AG04450 (cell line): ENCODE measurements around the gene NPRL2. TPM values are rescaled to one million over a fixed set of nuclear protein-coding genes. Genes with fewer than 3 reads are reported as not detected.
A peak's percentile ranks its signal among the peaks of the same experiment; 100 is the strongest.

Experiments used
- CTCF ChIA-PET: fragments of 300-600, 350-600 bp; formaldehyde crosslinking; extraction: SDS; loops from one replicate; lab custom pipeline; 2022; ENCODE audit warnings: antibody characterized with exemption, inconsistent platforms; lab: Charles Lee
- POLR2A ChIA-PET: fragments of 350-600 bp; formaldehyde crosslinking; extraction: SDS; loops from one replicate; lab custom pipeline; 2021; ENCODE audit warnings: antibody characterized with exemption, inconsistent platforms; lab: Yijun Ruan, JAX
- DNase-seq: peaks from one replicate; pipeline ENCODE4 v3.0.0-alpha.2; 2011; ENCODE audit warnings: low read depth, low spot score
- H3K27ac ChIP-seq: one replicate; pipeline ENCODE4 v1.5.1; 2012; ENCODE audit warnings: low read depth, low read length, control low read depth
- H3K27me3 ChIP-seq: one replicate; pipeline ENCODE4 v1.6.0; 2012; ENCODE audit warnings: low read length; ENCODE audit not compliant: control insufficient read depth, insufficient read depth
- H3K4me3 ChIP-seq: 2 replicates; pipeline ENCODE4 v1.5.1; 2011; ENCODE audit warnings: mild to moderate bottlenecking, low read depth, low read length, control low read depth
- H3K9me3 ChIP-seq: 2 replicates; pipeline ENCODE4 v1.5.1; 2012; ENCODE audit warnings: low read length; ENCODE audit not compliant: control insufficient read depth, insufficient read depth
- polyA plus RNA-seq: library from polyadenylated mRNA; depleted of rRNA; stranded (reverse); fragments of >200 nt; gene quantifications from 2 replicates; pipeline ENCODE4 v1.2.3, GENCODE V29; 2011
- TF ChIP-seq, protein P1 (sequence below): IDR thresholded peaks from 2 replicates; pipeline ENCODE4 v1.5.1; 2011; ENCODE audit warnings: low read depth, low read length, control low read depth, inconsistent platforms

NPRL2 gene
- polyA plus RNA-seq, 1 experiment, result 25.6 TPM

DNA sequence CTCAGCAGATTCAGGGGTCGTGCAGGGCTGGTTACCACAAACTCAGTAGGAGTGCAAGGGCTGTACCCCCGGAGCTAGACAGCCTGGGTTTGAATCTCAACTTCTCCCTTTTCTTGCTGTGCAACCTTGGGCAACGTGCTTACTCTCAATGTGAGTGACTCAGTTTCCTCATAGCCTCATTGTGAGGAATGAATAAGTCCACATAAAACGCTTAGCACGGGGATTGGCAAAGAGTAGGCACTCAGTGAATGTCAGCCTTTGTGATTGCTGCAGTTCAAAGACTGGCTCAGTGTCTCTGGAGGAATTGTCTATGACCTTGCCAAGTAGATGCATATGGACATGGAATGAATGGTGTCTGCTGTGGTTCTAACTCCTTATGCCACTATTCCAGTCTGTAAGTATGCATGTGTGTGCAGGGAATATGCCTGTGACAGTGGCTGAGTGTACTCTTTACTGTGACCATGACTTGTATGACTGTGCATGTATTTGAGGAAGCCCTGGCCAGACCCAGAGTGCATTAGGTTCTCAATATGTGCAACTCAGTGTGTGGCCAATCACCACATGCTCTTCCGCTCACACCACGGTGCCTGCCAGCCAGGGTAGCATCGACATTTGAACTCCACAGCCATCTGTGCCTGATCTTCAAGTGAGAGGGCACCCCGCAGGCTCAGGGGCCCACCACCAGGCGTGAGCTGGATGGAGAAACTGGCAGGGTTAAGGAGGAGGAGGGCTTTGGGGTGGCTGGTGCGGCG, 50.5 kb downstream of the NPRL2 start:
- Histone ChIP-seq H3K27me3 (no peaks in the 10 kb centered on the region), H3K9me3 (no peaks in the 10 kb centered on the region; the same call in 1 of the 2 replicates), H3K27ac (peak overlapping the region; percentile 25), H3K4me3 (peak overlapping the region; percentile 66)
- TF ChIP-seq, protein P1, sequence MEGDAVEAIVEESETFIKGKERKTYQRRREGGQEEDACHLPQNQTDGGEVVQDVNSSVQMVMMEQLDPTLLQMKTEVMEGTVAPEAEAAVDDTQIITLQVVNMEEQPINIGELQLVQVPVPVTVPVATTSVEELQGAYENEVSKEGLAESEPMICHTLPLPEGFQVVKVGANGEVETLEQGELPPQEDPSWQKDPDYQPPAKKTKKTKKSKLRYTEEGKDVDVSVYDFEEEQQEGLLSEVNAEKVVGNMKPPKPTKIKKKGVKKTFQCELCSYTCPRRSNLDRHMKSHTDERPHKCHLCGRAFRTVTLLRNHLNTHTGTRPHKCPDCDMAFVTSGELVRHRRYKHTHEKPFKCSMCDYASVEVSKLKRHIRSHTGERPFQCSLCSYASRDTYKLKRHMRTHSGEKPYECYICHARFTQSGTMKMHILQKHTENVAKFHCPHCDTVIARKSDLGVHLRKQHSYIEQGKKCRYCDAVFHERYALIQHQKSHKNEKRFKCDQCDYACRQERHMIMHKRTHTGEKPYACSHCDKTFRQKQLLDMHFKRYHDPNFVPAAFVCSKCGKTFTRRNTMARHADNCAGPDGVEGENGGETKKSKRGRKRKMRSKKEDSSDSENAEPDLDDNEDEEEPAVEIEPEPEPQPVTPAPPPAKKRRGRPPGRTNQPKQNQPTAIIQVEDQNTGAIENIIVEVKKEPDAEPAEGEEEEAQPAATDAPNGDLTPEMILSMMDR, result no peak
- POLR2A ChIA-PET, result interaction anchor here (0.5 to 1.3 kb wide), 9 partner anchors 15 to 1272 kb away, joined by 3 to 5 read pairs (median 4); partner anchors contain the start of genes CYB561D2, GNAI2 and NPRL2
- DNase-seq, result no peak
- CTCF ChIA-PET, result interaction anchor here (1.4 to 1.5 kb wide), 2 partner anchors 24 to 54 kb away, joined by 5 to 10 read pairs; no protein-coding TSS in a partner anchor

DNA sequence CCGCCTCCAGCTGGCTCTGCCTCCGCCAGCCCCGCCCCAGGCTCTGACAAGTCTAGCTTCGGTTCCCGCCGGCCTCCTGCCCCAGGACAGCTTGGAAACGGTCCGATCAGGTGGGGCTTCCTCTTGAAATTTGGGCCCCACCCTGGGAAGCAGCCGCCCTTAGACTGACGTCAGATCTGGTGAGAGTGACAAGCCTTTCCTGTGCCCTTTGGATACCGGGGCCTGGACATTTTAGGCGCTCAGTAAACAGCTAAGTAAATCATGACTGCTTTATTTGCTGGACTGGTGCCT, 51.0 kb downstream of the NPRL2 start:
- ChIA-PET POLR2A (interaction anchor here (0.5 to 1.3 kb wide), 9 partner anchors 16 to 1273 kb away, joined by 3 to 5 read pairs (median 4); partner anchors contain the start of genes CYB561D2, GNAI2 and NPRL2), CTCF (interaction anchor here (1.4 to 1.5 kb wide), 2 partner anchors 25 to 53 kb away, joined by 5 to 10 read pairs; no protein-coding TSS in a partner anchor)
- Histone ChIP-seq H3K9me3 (no peaks in the 10 kb centered on the region; the same call in 1 of the 2 replicates), H3K27me3 (no peaks in the 10 kb centered on the region), H3K27ac (peak overlapping the region; percentile 25), H3K4me3 (peak overlapping the region; percentile 66)
- no peak for DNase-seq
- TF ChIP-seq, protein P1, result no peak

DNA sequence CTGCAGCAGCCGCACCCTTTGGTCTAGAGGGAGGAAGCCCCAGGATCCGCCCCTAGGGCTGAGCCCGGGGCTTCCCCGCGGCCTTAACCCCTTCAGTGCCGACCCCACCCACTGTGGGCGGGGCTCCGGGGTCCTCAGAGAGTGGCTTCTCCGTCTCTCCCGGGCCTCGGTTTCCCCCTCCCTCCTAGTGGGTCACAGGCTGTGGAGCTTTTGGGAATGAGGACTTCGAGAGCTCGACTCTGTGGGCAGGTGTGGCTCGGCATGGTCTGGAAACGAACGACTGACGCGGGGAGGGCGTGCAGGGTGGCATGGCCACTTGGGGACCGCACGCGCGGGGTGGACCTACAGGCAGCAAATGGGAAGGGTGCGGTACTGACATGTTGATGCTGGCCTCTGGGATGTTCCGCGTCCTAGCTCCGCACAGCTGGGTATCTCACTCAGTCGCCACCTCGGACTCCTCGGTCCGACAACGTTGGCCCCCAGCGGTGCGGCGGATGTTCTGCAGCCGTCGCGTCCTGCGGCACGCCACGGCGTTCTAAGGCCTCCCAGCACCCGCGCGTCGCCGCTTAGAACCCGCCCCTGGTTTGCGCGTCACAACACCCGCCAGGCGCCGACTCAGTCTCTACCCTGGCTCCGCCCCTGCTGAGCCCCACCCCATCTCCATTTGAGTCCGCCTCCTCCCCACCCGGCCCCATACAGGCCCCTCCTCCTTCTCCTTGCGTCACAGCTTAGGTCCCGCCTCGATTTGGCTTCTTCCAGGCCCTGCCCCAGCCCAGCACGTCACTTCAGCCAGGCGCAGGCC, 51.5 kb downstream of the NPRL2 start, which contains the start of the genes HYAL3 and NAA80:
TSS of gene HYAL3 (minus strand) at position 570 of the 802 bp plus-strand sequence. CDS start 3,803 bp downstream, outside the sequence.
TSS of gene NAA80 (minus strand) at position 570 of the 802 bp plus-strand sequence. CDS start 1,942 bp downstream, outside the sequence.
- ChIA-PET POLR2A (interaction anchor here (0.5 to 1.3 kb wide), 11 partner anchors 11 to 1273 kb away, joined by 3 to 5 read pairs (median 4); partner anchors contain the start of genes CYB561D2, GNAI2 and NPRL2), CTCF (interaction anchor here (1.4 to 1.5 kb wide), 2 partner anchors 25 to 53 kb away, joined by 5 to 10 read pairs; no protein-coding TSS in a partner anchor)
- Histone ChIP-seq H3K4me3 (peak within 1 kb of the TSS; percentile 74), H3K27me3 (no peaks in the 10 kb centered on the region), H3K9me3 (no peaks in the 10 kb centered on the region; the same call in 1 of the 2 replicates), H3K27ac (peak within 1 kb of the TSS; percentile 62)
- DNase-seq, result peak; percentile 99
- TF ChIP-seq, protein P1, result peak; percentile 27

DNA sequence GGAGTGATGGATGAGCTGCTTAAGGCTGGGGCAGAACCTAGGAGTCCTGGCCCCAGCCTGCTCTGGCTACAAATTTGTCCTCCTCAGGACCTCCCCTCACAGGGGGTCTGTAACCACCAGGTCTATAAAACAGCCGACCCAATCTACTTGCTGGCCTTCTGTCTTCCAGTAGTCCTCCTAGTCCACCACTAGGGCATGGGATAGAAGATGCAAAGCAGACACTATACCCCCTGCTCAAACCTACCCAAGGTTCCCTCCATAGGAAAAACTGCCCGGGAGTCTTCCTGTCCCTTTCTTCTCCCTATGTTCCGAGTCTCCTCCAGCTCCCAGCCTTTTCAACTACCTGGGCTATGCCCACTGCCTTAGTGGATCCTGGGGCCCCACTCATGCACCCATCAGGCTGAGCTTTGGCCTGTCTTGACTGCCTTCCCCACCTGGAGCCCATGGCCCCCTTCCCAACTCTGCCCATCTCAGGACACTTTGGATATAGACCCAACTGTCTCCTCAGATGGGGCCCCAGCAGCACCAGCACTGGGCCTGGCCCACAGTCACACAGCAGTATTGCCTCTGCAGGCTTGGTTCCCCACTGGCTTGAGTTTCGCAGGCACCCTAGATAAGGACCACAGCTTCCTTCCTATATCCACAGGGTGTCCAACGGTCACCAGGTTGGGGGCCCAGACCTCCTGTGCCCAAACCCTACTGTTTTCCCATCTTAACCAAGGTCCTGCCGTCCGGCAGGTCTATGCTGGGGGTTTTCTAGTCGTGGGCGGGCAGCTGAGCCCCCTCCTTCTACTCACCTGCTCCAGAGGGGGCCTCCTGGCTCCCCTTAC, 52.5 kb downstream of the NPRL2 start:
- H3K4me3 ChIP-seq, result peak overlapping the region; percentile 74
- no peaks in the 10 kb centered on the region for H3K27me3 ChIP-seq
- H3K27ac ChIP-seq, result peak overlapping the region; percentile 62
- no peaks in the 10 kb centered on the region; the same call in 1 of the 2 replicates for H3K9me3 ChIP-seq
- TF ChIP-seq, protein P1, result 0 out of 2 replicates have a peak, but pooled peaks have one; percentile 20
- POLR2A ChIA-PET, result interaction anchor here (1.0 kb wide), 1 partner anchor 10 kb away, joined by 3 read pairs; no protein-coding TSS in a partner anchor
- CTCF ChIA-PET, result interaction anchor here (1.6 kb wide), 1 partner anchor 51 kb away, joined by 4 read pairs; no protein-coding TSS in a partner anchor
- DNase-seq, result no peak
